Smooth muscle cell (in vitro differentiated cells): ENCODE results near the gene AP1B1. TPM values are rescaled to one million over a fixed set of nuclear protein-coding genes. Genes with fewer than 3 reads are reported as not detected.
"Not testable (repeated sequence)": the region's sequence is repeated elsewhere in the genome, so short reads cannot be mapped to it uniquely, and the experiment has no call there.

Experiments used
- DNase-seq: peaks from one replicate; lab custom pipeline; 2025; ENCODE audit not compliant: unreplicated experiment; lab: John Stamatoyannopoulos, UW
- H2AFZ ChIP-seq: fragments of 200-600 bp; sonication (generic); 2 replicates; pipeline ENCODE4 v1.6.0; 2016; ENCODE audit warnings: antibody characterized with exemption, low read depth, mild to moderate bottlenecking
- H3F3A ChIP-seq: fragments of 200-600 bp; sonication (generic); 2 replicates; pipeline ENCODE4 v1.6.0; 2017; ENCODE audit warnings: antibody characterized with exemption, low read depth
- H3K27ac ChIP-seq: fragments of 200-600 bp; sonication (generic); 2 replicates; pipeline ENCODE4 v1.5.1; 2016; ENCODE audit warnings: low read depth, mild to moderate bottlenecking
- H3K27me3 ChIP-seq: fragments of 200-600 bp; sonication (generic); 2 replicates; pipeline ENCODE4 v1.6.1; 2016; ENCODE audit warnings: low read depth, mild to moderate bottlenecking
- H3K36me3 ChIP-seq: fragments of 200-600 bp; sonication (generic); 2 replicates; pipeline ENCODE4 v1.5.1; 2016; ENCODE audit warnings: low read depth
- H3K4me1 ChIP-seq: fragments of 200-600 bp; sonication (generic); 2 replicates; pipeline ENCODE4 v1.5.1; 2016; ENCODE audit warnings: low read depth
- H3K4me2 ChIP-seq: fragments of 200-600 bp; sonication (generic); 2 replicates; pipeline ENCODE4 v1.6.0; 2016; ENCODE audit warnings: mild to moderate bottlenecking
- H3K4me3 ChIP-seq: fragments of 200-600 bp; sonication (generic); 2 replicates; pipeline ENCODE4 v1.5.1; 2016; ENCODE audit warnings: mild to moderate bottlenecking
- H3K79me2 ChIP-seq: fragments of 200-600 bp; sonication (generic); 2 replicates; pipeline ENCODE4 v1.6.0; 2016; ENCODE audit warnings: low read depth, mild to moderate bottlenecking
- H3K9ac ChIP-seq: fragments of 200-600 bp; sonication (generic); 2 replicates; pipeline ENCODE4 v1.6.0; 2016; ENCODE audit warnings: low read depth
- H3K9me3 ChIP-seq: fragments of 200-600 bp; sonication (generic); replicated peaks from 2 replicates; pipeline ENCODE4 v1.5.1; 2016; ENCODE audit warnings: low read depth
- H4K20me1 ChIP-seq: fragments of 200-600 bp; sonication (generic); 2 replicates; pipeline ENCODE4 v1.6.0; 2016; ENCODE audit warnings: low read depth
- WGBS: methylation state at CpG from one replicate; pipeline ENCODE4 v1.1.7; 2016; ENCODE audit warnings: low lambda C conversion rate; 5-methylcytosine and 5-hydroxymethylcytosine counted together
- polyA plus RNA-seq: library from polyadenylated mRNA; unstranded; fragments of >200 nt; fragmentation: Nextera tagmentation; extraction: Ambion mirVana; gene quantifications from 2 replicates; pipeline ENCODE4 v1.2.1, GENCODE V29; 2016
- total RNA-seq: library from RNA; depleted of rRNA; stranded (reverse); fragments of >200 nt; gene quantifications from 2 replicates; pipeline ENCODE4 v1.2.3, GENCODE V29; 2014
- TF ChIP-seq, protein P1 (sequence below): fragments of 200-600 bp; sonication (generic); IDR thresholded peaks from 2 replicates; pipeline ENCODE4 v1.5.1; 2017; ENCODE audit warnings: borderline replicate concordance, mild to moderate bottlenecking, antibody characterized with exemption; ENCODE audit not compliant: insufficient read depth, poor library complexity, severe bottlenecking

Gene AP1B1
- total and polyA plus RNA-seq, 2 experiments from 2014 or later, result 30.3 to 38.5 TPM

- H3K4me1 ChIP-seq, result no peaks in the 10 kb centered on the region
- no peaks in the 10 kb centered on the region for H3K79me2 ChIP-seq
- DNase-seq, result no peak
- H3K9me3 ChIP-seq, result no peaks in the 10 kb centered on the region
- no peaks in the 10 kb centered on the region for H4K20me1 ChIP-seq
- TF ChIP-seq, protein P1, sequence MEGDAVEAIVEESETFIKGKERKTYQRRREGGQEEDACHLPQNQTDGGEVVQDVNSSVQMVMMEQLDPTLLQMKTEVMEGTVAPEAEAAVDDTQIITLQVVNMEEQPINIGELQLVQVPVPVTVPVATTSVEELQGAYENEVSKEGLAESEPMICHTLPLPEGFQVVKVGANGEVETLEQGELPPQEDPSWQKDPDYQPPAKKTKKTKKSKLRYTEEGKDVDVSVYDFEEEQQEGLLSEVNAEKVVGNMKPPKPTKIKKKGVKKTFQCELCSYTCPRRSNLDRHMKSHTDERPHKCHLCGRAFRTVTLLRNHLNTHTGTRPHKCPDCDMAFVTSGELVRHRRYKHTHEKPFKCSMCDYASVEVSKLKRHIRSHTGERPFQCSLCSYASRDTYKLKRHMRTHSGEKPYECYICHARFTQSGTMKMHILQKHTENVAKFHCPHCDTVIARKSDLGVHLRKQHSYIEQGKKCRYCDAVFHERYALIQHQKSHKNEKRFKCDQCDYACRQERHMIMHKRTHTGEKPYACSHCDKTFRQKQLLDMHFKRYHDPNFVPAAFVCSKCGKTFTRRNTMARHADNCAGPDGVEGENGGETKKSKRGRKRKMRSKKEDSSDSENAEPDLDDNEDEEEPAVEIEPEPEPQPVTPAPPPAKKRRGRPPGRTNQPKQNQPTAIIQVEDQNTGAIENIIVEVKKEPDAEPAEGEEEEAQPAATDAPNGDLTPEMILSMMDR, result no peak
- no peak overlapping the region for H3K27ac ChIP-seq
- H3K27me3 ChIP-seq, result no peaks in the 10 kb centered on the region
- H2AFZ ChIP-seq, result no peak overlapping the region
- H3K4me2 ChIP-seq, result no peak overlapping the region
- no peaks in the 10 kb centered on the region for H3F3A ChIP-seq
- no peak overlapping the region for H3K9ac ChIP-seq
- no peak overlapping the region for H3K4me3 ChIP-seq
- peaks cover 9% of the 10 kb centered on the region for H3K36me3 ChIP-seq
These were observed 42.4 kb downstream of the AP1B1 start for GRCh38 chr22:29345932-29346331.

GRCh38 chr22:29344889-29345288, 43.5 kb downstream of the AP1B1 start:
- not testable (repeated sequence) for H3K4me1 ChIP-seq, H3K27ac ChIP-seq, H2AFZ ChIP-seq, H3K36me3 ChIP-seq, H3K4me3 ChIP-seq, H3K4me2 ChIP-seq, H3K9me3 ChIP-seq, H3F3A ChIP-seq, H4K20me1 ChIP-seq, H3K9ac ChIP-seq, DNase-seq, H3K79me2 ChIP-seq, H3K27me3 ChIP-seq
- WGBS, result over 99% methylated on average over 5 of the region's 5 CpGs

- H3K9ac ChIP-seq, result no peak overlapping the region
- H3K4me3 ChIP-seq, result no peak overlapping the region
- no peaks in the 10 kb centered on the region for H3F3A ChIP-seq
- no peak for DNase-seq
- H3K9me3 ChIP-seq, result no peaks in the 10 kb centered on the region
- WGBS, result 59% methylated on average over 5 of the region's 5 CpGs
- no peak overlapping the region for H3K4me2 ChIP-seq
- TF ChIP-seq, protein P1, result no peak
- peaks cover 9% of the 10 kb centered on the region for H3K36me3 ChIP-seq
- no peaks in the 10 kb centered on the region for H3K79me2 ChIP-seq
- H3K27ac ChIP-seq, result peak overlapping the region; percentile 62
- H3K27me3 ChIP-seq, result no peaks in the 10 kb centered on the region
- no peak overlapping the region for H2AFZ ChIP-seq
- H3K4me1 ChIP-seq, result no peaks in the 10 kb centered on the region
- no peaks in the 10 kb centered on the region for H4K20me1 ChIP-seq
These were observed 44.2 kb downstream of the AP1B1 start for GRCh38 chr22:29344137-29344536.

- H4K20me1 ChIP-seq, result no peaks in the 10 kb centered on the region
- H3K36me3 ChIP-seq, result peaks cover 9% of the 10 kb centered on the region
- no peak for DNase-seq
- no peak overlapping the region for H2AFZ ChIP-seq
- TF ChIP-seq, protein P1, result no peak
- no peak overlapping the region for H3K4me2 ChIP-seq
- no peaks in the 10 kb centered on the region for H3K9me3 ChIP-seq
- WGBS, result 81% methylated on average over 7 of the region's 7 CpGs
- no peaks in the 10 kb centered on the region for H3K79me2 ChIP-seq
- no peak overlapping the region for H3K4me3 ChIP-seq
- no peak overlapping the region for H3K9ac ChIP-seq
- no peaks in the 10 kb centered on the region for H3F3A ChIP-seq
- no peaks in the 10 kb centered on the region for H3K4me1 ChIP-seq
- H3K27ac ChIP-seq, result peak overlapping the region; percentile 62
- no peaks in the 10 kb centered on the region for H3K27me3 ChIP-seq
These were observed 45.0 kb downstream of the AP1B1 start for GRCh38 chr22:29343313-29343805.
